HUES64 (cell line): Measurements from ENCODE around the gene ITGB5.

Experiments used
- H3K27ac ChIP-seq: 2 replicates; pipeline ENCODE4 v1.7.0; 2013; ENCODE audit warnings: low read depth, low read length, inconsistent platforms
- H3K27me3 ChIP-seq: 2 replicates; pipeline ENCODE4 v1.6.1; 2013; ENCODE audit warnings: mild to moderate bottlenecking, low read length; ENCODE audit not compliant: insufficient read depth
- H3K36me3 ChIP-seq: 2 replicates; pipeline ENCODE4 v1.6.1; 2013; ENCODE audit warnings: mild to moderate bottlenecking, low read length; ENCODE audit not compliant: insufficient read depth
- H3K4me1 ChIP-seq: 2 replicates; pipeline ENCODE4 v1.6.1; 2013; ENCODE audit warnings: mild to moderate bottlenecking, low read length, moderate library complexity; ENCODE audit not compliant: insufficient read depth
- H3K4me3 ChIP-seq: 2 replicates; pipeline ENCODE4 v1.5.1; 2013; ENCODE audit warnings: mild to moderate bottlenecking, low read length, moderate library complexity
- H3K9ac ChIP-seq: 2 replicates; pipeline ENCODE4 v1.6.1; 2013; ENCODE audit warnings: mild to moderate bottlenecking, low read depth, low read length
- H3K9me3 ChIP-seq: 2 replicates; pipeline ENCODE4 v1.6.1; 2013; ENCODE audit warnings: low read depth, low read length; ENCODE audit not compliant: insufficient read depth
- WGBS: fragments of 150-250, 120-280 bp; methylation state at CpG from one replicate; pipeline ENCODE4 v1.1.7; 2013; ENCODE audit warnings: missing lambda C conversion rate; 5-methylcytosine and 5-hydroxymethylcytosine counted together

The ITGB5 gene

GRCh38 chr3:124919756-124920155 is 32.6 kb upstream of the ITGB5 start:
- Histone ChIP-seq H3K9ac (no peak overlapping the region), H3K9me3 (no peaks in the 10 kb centered on the region), H3K27ac (no peak overlapping the region), H3K4me1 (no peaks in the 10 kb centered on the region), H3K36me3 (no peaks in the 10 kb centered on the region), H3K4me3 (no peak overlapping the region), H3K27me3 (no peaks in the 10 kb centered on the region)
- WGBS, result 78% methylated on average over 2 of the region's 2 CpGs

GRCh38 chr3:124918524-124918923 is 31.4 kb upstream of the ITGB5 start:
- H3K4me1 ChIP-seq, result no peaks in the 10 kb centered on the region
- H3K9me3 ChIP-seq, result no peaks in the 10 kb centered on the region
- H3K27ac ChIP-seq, result no peak overlapping the region
- no peak overlapping the region for H3K4me3 ChIP-seq
- no peaks in the 10 kb centered on the region for H3K27me3 ChIP-seq
- 95% methylated on average over 2 of the region's 2 CpGs for WGBS
- H3K9ac ChIP-seq, result no peak overlapping the region
- no peaks in the 10 kb centered on the region for H3K36me3 ChIP-seq

GRCh38 chr3:124916837-124917409 is 29.8 kb upstream of the ITGB5 start:
- Histone ChIP-seq H3K4me3 (no peak overlapping the region), H3K27ac (no peak overlapping the region), H3K4me1 (no peaks in the 10 kb centered on the region), H3K9ac (no peak overlapping the region), H3K36me3 (no peaks in the 10 kb centered on the region), H3K9me3 (no peaks in the 10 kb centered on the region), H3K27me3 (no peaks in the 10 kb centered on the region)
- WGBS, result 91% methylated on average over 8 of the region's 8 CpGs

DNA sequence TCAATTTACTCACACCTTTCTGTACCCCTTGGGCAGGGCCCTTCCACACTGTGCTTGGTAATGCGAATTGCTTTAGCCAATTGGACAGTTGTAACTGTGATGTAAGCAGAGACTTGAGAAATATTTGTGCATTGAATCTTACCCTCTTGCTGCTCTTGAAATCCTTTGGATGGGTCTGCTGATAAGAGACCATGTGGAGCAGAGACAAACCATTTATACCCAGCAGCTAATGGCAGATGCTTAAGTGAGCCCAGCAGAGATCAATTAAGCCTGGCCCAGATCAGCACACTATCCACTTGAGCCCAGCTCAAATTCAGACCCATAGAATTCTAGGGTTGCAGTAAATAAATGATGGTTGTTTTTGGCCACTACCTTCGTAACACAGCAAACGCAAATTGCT is 28.1 kb upstream of the ITGB5 start:
- Histone ChIP-seq H3K27ac (no peak overlapping the region), H3K36me3 (no peaks in the 10 kb centered on the region), H3K4me1 (no peaks in the 10 kb centered on the region), H3K4me3 (no peak overlapping the region), H3K27me3 (no peaks in the 10 kb centered on the region), H3K9ac (no peak overlapping the region), H3K9me3 (no peaks in the 10 kb centered on the region)
- 96% methylated on average over 3 of the region's 3 CpGs for WGBS

- no peaks in the 10 kb centered on the region for H3K36me3 ChIP-seq
- no peaks in the 10 kb centered on the region for H3K27me3 ChIP-seq
- WGBS, result 31% methylated on average over 9 of the region's 9 CpGs
- peaks cover 10% of the 10 kb centered on the region; the same call in 1 of the 2 replicates for H3K4me1 ChIP-seq
- no peak overlapping the region for H3K27ac ChIP-seq
- no peaks in the 10 kb centered on the region for H3K9me3 ChIP-seq
- H3K4me3 ChIP-seq, result no peak overlapping the region
- H3K9ac ChIP-seq, result no peak overlapping the region
Observed at GRCh38 chr3:124907957-124908356, 20.8 kb upstream of the ITGB5 start.

GRCh38 chr3:124904835-124905492 is 17.8 kb upstream of the ITGB5 start:
- Histone ChIP-seq H3K4me3 (no peak overlapping the region), H3K9me3 (no peaks in the 10 kb centered on the region), H3K27ac (no peak overlapping the region), H3K9ac (no peak overlapping the region), H3K27me3 (no peaks in the 10 kb centered on the region), H3K36me3 (no peaks in the 10 kb centered on the region), H3K4me1 (peaks cover 10% of the 10 kb centered on the region; the same call in 1 of the 2 replicates)
- WGBS, result 93% methylated on average over 5 of the region's 6 CpGs

DNA sequence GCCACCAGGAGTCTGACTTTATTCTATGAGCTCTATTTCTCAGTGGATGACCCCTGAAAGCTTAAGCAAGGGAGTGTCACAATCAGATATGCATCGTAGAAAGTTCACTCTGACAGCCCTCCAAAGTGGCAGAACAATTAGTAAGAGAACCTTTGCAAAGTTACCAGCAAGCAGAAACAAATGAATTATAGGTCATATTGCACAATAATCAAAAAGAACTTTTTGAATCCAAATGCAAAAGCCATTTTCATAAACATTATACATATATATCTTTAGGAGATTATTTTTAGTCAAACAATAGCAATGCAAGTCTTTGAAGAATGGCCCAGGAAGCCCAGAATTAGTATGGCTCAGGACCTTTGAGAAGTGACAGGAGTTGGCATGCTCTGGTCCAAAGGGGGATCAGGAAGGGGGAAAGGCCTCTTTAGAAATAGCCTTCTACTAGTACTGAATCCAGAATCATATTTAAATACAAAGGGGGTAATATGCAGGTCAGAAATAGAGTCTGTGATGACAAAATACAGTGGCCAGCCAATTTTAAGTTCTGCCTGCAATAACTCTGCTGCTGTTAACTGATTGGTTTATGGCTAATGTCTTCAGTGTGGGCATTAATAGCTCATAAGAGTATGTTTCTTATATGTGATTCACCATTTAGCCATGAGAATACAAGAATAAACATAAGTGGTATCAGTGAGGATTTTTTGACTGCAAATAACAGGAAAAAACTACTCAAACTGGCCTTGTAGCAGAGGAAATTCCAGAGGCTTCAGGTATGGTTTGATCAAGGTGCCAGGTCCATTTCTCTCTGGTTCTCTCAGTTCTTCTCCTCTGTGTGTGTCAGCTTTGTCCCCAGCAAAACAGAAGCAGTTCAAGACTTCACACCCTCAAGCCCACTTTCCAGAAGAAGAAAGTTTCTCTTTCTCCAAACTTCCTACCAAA is 17.0 kb upstream of the ITGB5 start:
- 91% methylated on average over 1 of the region's 1 CpG for WGBS
- no peak overlapping the region for H3K27ac ChIP-seq
- H3K4me3 ChIP-seq, result no peak overlapping the region
- H3K9ac ChIP-seq, result no peak overlapping the region
- H3K27me3 ChIP-seq, result no peaks in the 10 kb centered on the region
- peaks cover 10% of the 10 kb centered on the region; the same call in 1 of the 2 replicates for H3K4me1 ChIP-seq
- H3K9me3 ChIP-seq, result no peaks in the 10 kb centered on the region
- H3K36me3 ChIP-seq, result no peaks in the 10 kb centered on the region

DNA sequence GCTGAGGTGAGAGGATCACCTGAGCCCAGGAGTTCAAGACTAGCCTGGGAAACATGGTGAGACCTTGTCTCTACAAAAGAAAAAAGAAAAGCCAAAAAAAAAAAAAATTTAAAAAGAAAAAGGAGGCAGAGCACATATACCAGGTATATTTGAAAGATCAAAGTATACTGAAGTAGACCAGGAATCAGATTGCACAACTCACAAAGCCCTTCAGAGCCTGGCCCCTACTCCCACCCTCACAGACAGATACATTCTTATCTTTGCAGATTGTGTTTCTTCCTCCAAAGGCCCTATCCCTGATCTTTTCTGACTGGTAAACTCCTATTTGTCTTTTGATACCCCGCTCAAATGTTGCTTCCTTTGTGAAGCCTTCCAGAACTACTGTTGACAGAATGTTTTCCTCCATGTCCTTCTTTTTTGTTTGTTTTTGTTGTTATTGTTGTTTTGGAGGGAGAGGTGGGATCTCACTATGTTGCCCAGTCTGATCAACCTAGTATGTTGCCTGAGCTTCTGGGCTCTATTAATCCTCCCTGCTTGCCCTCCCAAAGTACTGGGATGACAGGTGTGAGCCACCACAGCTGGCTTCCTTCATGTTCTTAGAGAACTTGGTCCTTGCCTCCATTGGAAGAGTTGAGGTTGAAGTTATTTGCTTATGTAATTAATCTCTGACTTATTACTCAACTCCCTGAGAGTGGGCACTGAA is 9.8 kb upstream of the ITGB5 start:
- Histone ChIP-seq H3K27me3 (no peaks in the 10 kb centered on the region), H3K9ac (no peak overlapping the region), H3K4me1 (no peaks in the 10 kb centered on the region), H3K9me3 (no peaks in the 10 kb centered on the region), H3K4me3 (no peak overlapping the region), H3K27ac (no peak overlapping the region), H3K36me3 (no peaks in the 10 kb centered on the region)
- 90% methylated on average over 1 of the region's 1 CpG for WGBS

- no peaks in the 10 kb centered on the region; the same call in 1 of the 2 replicates for H3K4me1 ChIP-seq
- 93% methylated on average over 7 of the region's 7 CpGs for WGBS
- no peak overlapping the region for H3K27ac ChIP-seq
Observed at GRCh38 chr3:124895756-124896155, 8.6 kb upstream of the ITGB5 start.

DNA sequence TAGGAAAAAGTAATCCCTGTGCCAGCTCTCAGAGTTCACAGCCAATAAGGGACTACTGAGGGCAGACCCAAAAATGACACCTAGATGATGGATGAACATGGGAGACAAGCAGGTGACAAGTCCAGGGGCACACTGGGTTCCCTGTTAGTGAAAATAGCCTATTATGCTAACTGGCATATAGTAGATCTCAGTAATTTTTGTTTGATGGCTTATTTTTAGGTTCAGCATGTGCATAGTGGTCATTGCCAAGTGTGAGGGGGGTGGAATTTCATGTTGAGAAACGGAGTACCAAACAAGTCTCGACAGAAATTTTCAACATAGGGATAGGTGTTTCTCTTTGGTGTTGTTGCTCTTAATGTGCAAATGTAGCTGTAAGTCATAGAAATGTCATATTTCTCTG is 6.4 kb upstream of the ITGB5 start:
- no peak overlapping the region for H3K4me3 ChIP-seq
- H3K27me3 ChIP-seq, result no peaks in the 10 kb centered on the region
- peaks cover 13% of the 10 kb centered on the region for H3K4me1 ChIP-seq
- 95% methylated on average over 2 of the region's 2 CpGs for WGBS
- H3K27ac ChIP-seq, result no peak overlapping the region
- no peaks in the 10 kb centered on the region for H3K9me3 ChIP-seq
- H3K9ac ChIP-seq, result no peak overlapping the region
- H3K36me3 ChIP-seq, result no peaks in the 10 kb centered on the region

More at GRCh38 chr3:124895756-124896155, 8.6 kb upstream of the ITGB5 start:
- Histone ChIP-seq H3K27me3 (no peaks in the 10 kb centered on the region), H3K36me3 (no peaks in the 10 kb centered on the region), H3K9me3 (no peaks in the 10 kb centered on the region), H3K9ac (no peak overlapping the region), H3K4me3 (no peak overlapping the region)
